Neutrophil (primary cell): Measurements from ENCODE around the gene GPC6.

Experiments used
- H3K27ac ChIP-seq: fragments of 200-600 bp; sonication (generic); 2 replicates; pipeline ENCODE4 v1.5.1; 2016; ENCODE audit warnings: mild to moderate bottlenecking, moderate library complexity
- H3K27me3 ChIP-seq: fragments of 200-600 bp; sonication (generic); 2 replicates; pipeline ENCODE4 v1.6.0; 2016; ENCODE audit warnings: mild to moderate bottlenecking
- H3K36me3 ChIP-seq: fragments of 200-600 bp; sonication (generic); 2 replicates; pipeline ENCODE4 v1.5.1; 2017
- H3K4me1 ChIP-seq, 2 experiments: fragments of 200-600 bp in 1 of 2; sonication (generic) in 1 of 2; 1 replicate in 1 of 2; 2 replicates in 1 of 2; pipeline versions ENCODE4 v1.5.1 to v1.6.1; 2013 to 2016; ENCODE audit warnings: low read depth in 1 of 2, low read length in 1 of 2, mild to moderate bottlenecking in 1 of 2, moderate library complexity in 1 of 2; ENCODE audit not compliant: control insufficient read depth in 1 of 2, insufficient read depth in 1 of 2
- H3K4me3 ChIP-seq, 2 experiments: fragments of 200-600 bp in 1 of 2; sonication (generic) in 1 of 2; 1 replicate in 1 of 2; 2 replicates in 1 of 2; pipeline ENCODE4 v1.5.1; 2013 to 2016; ENCODE audit warnings: low read depth in 1 of 2, low read length in 1 of 2, mild to moderate bottlenecking in 1 of 2, moderate library complexity in 1 of 2
- H3K9me3 ChIP-seq: fragments of 200-600 bp; sonication (generic); 2 replicates; pipeline ENCODE4 v1.5.1; 2016
- CTCF ChIP-seq: fragments of 200-600 bp; sonication (generic); IDR thresholded peaks from 2 replicates; pipeline ENCODE4 v1.5.1; 2016; ENCODE audit warnings: antibody characterized with exemption

Gene GPC6

GRCh38 chr13:93338030-93338429, 111.4 kb downstream of the GPC6 start:
- Histone ChIP-seq H3K9me3 (no peaks in the 10 kb centered on the region), H3K36me3 (no peaks in the 10 kb centered on the region), H3K27ac (no peak overlapping the region), H3K4me1 (no peaks in the 10 kb centered on the region), H3K27me3 (no peaks in the 10 kb centered on the region), H3K4me3 (no peak overlapping the region)
- TF ChIP-seq CTCF = no peak

GRCh38 chr13:93338906-93339305, 112.3 kb downstream of the GPC6 start:
- Histone ChIP-seq H3K4me3 (no peak overlapping the region), H3K4me1 (no peaks in the 10 kb centered on the region), H3K27ac (no peak overlapping the region), H3K9me3 (no peaks in the 10 kb centered on the region), H3K27me3 (no peaks in the 10 kb centered on the region), H3K36me3 (no peaks in the 10 kb centered on the region)
- TF ChIP-seq CTCF = no peak

GRCh38 chr13:93339550-93339949, 112.9 kb downstream of the GPC6 start:
- Histone ChIP-seq H3K9me3 (no peaks in the 10 kb centered on the region), H3K36me3 (no peaks in the 10 kb centered on the region), H3K4me1 (no peaks in the 10 kb centered on the region), H3K27me3 (no peaks in the 10 kb centered on the region), H3K27ac (no peak overlapping the region), H3K4me3 (no peak overlapping the region)
- TF ChIP-seq CTCF = no peak

- Histone ChIP-seq H3K4me3 (no peak overlapping the region), H3K27ac (no peak overlapping the region), H3K27me3 (no peaks in the 10 kb centered on the region), H3K36me3 (no peaks in the 10 kb centered on the region), H3K9me3 (no peaks in the 10 kb centered on the region), H3K4me1 (no peaks in the 10 kb centered on the region)
- TF ChIP-seq CTCF = no peak
These were observed 114.9 kb downstream of the GPC6 start for GRCh38 chr13:93341517-93341916.

GRCh38 chr13:93343097-93343496, 116.5 kb downstream of the GPC6 start:
- no peaks in the 10 kb centered on the region for H3K9me3 ChIP-seq
- H3K4me3 ChIP-seq = no peak overlapping the region
- no peaks in the 10 kb centered on the region for H3K36me3 ChIP-seq
- no peak overlapping the region for H3K27ac ChIP-seq
- H3K27me3 ChIP-seq = no peaks in the 10 kb centered on the region
- H3K4me1 ChIP-seq = no peaks in the 10 kb centered on the region
- no peak for TF ChIP-seq CTCF
